Uterus (tissue), 2 donors: ENCODE measurements around the gene CWF19L1.

Experiments
- CTCF ChIP-seq, 4 experiments: fragments of 200-600 bp in 2 of 4; fragments of 450-650 bp in 2 of 4; sonication (generic) in 2 of 4; IDR thresholded peaks; one replicate each; pipeline ENCODE4 v1.5.1; 2016 to 2019; ENCODE audit warnings: antibody characterized with exemption in 4 of 4, mild to moderate bottlenecking in 2 of 4, moderate library complexity in 1 of 4
- POLR2A ChIP-seq, 2 donors: fragments of 450-650 bp; IDR thresholded peaks; one replicate each; pipeline ENCODE4 v1.6.1; 2016; ENCODE audit warnings: antibody characterized with exemption in 2 of 2, mild to moderate bottlenecking in 1 of 2, moderate library complexity in 1 of 2

- TF ChIP-seq CTCF (IDR thresholded peaks at IDR 0.05) = peak; percentile 27 to 57 (median 52)
- TF ChIP-seq POLR2A (IDR thresholded peaks at IDR 0.05) = no peak
These were observed 36.4 kb upstream of the CWF19L1 start for GRCh38 chr10:100303724-100304319.
